HL-60 (cell line): ENCODE measurements around the gene ZNF497.

Source experiments
- CTCF ChIP-seq: IDR thresholded peaks from one replicate; pipeline ENCODE4 v1.5.1; 2011; ENCODE audit warnings: low read length, control low read depth, inconsistent platforms; ENCODE audit not compliant: insufficient read depth
- REST ChIP-seq: IDR thresholded peaks from 2 replicates; pipeline ENCODE4 v1.6.1; 2012; ENCODE audit warnings: low read depth; ENCODE audit not compliant: insufficient replicate concordance

DNA sequence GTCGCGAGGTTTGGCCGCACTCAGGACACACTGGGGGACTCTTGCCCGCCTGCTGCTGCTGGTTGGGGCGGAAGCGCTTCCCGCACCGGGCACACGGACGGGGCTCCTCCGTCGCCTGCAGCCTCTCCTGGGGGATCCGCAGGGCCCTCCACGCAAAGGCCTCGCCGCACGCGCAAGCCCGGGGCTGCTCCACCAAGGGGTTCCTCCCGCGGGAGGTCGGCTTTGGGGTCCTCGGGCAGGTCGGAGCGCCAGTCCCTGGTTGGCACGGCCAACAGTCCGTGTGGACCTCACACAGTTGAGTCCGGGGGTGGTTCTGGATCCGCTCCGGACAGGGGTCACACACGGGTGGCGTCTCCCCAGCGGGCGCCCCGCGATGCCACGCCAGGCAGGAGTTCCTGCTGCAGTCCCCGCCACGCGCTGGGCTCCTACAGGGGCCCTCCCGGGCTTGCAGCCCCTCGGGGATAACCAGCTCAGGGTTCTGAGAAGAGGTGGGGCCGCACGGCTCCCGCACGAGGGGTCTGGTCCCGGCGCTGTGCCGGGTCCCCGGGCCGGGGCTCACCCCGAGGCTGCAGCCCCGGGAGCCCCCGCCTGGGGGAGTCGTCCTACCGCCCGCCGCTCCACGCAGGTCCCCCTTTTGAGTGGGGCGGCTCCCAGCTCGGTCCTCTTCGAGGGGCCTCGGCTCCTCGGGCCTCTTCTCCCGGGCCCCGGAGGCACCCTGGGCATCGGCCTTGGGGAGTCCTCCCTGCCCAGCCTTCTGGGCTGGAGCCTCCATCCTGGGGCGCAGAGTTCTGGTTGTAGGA is 6.2 kb upstream of the ZNF497 start:
- no peak for TF ChIP-seq CTCF
- no peak for TF ChIP-seq REST
